ENCODE results near the gene RGS6.

RGS6 gene

GRCh38 chr14:71988476-71988875 is 56.2 kb downstream of the RGS6 start:
- CTCF ChIA-PET: no interaction called here
- no peak overlapping the region for H3K27ac ChIP-seq (ENCODE audit: insufficient read depth in 1 of 2, low read depth in 1 of 2, low read length in 2 of 2, poor library complexity in 1 of 2, severe bottlenecking in 2 of 2)
- H3K4me1 ChIP-seq (ENCODE audit: control extremely low read depth in 1 of 4, control insufficient read depth in 4 of 4, insufficient read depth in 4 of 4, low read length in 3 of 4): no peaks in the 10 kb centered on the region
- WGBS (ENCODE audit: insufficient coverage): 98% methylated on average over 5 of the region's 5 CpGs
- no peaks in the 10 kb centered on the region for H3K27me3 ChIP-seq (replicated peaks in 2 of 5; ENCODE audit: control insufficient read depth in 4 of 5, insufficient read depth in 5 of 5, low read length in 4 of 5)
- no peak for DNase-seq
- POLR2A ChIA-PET: no interaction called here
- H3K36me3 ChIP-seq (ENCODE audit: control insufficient read depth in 4 of 4, insufficient read depth in 4 of 4, low read length in 3 of 4): no peaks in the 10 kb centered on the region
- H3K9me3 ChIP-seq (ENCODE audit: control extremely low read depth in 1 of 5, control insufficient read depth in 4 of 5, insufficient read depth in 2 of 5, low read depth in 1 of 5, low read length in 4 of 5): peaks cover 0 to 2% (median 0%) of the 10 kb centered on the region in 5 experiments
- no peak overlapping the region for H3K4me3 ChIP-seq (ENCODE audit: control insufficient read depth in 1 of 7, extremely low read depth in 1 of 7, insufficient read depth in 4 of 7, low read depth in 2 of 7, low read length in 6 of 7)

- H3K9me3 ChIP-seq (ENCODE audit: control extremely low read depth in 1 of 5, control insufficient read depth in 4 of 5, insufficient read depth in 2 of 5, low read depth in 1 of 5, low read length in 4 of 5): peaks cover 0 to 2% (median 0%) of the 10 kb centered on the region in 5 experiments
- H3K27me3 ChIP-seq (replicated peaks in 2 of 5; ENCODE audit: control insufficient read depth in 4 of 5, insufficient read depth in 5 of 5, low read length in 4 of 5): no peaks in the 10 kb centered on the region
- no peak overlapping the region for H3K4me3 ChIP-seq (ENCODE audit: control insufficient read depth in 1 of 7, extremely low read depth in 1 of 7, insufficient read depth in 4 of 7, low read depth in 2 of 7, low read length in 6 of 7)
- H3K27ac ChIP-seq (ENCODE audit: insufficient read depth in 1 of 2, low read depth in 1 of 2, low read length in 2 of 2, poor library complexity in 1 of 2, severe bottlenecking in 2 of 2): no peak overlapping the region
- no peak for DNase-seq
- H3K36me3 ChIP-seq (ENCODE audit: control insufficient read depth in 4 of 4, insufficient read depth in 4 of 4, low read length in 3 of 4): no peaks in the 10 kb centered on the region
- POLR2A ChIA-PET: no interaction called here
- CTCF ChIA-PET: no interaction called here
- 95% methylated on average over 3 of the region's 3 CpGs for WGBS (ENCODE audit: insufficient coverage)
- H3K4me1 ChIP-seq (ENCODE audit: control extremely low read depth in 1 of 4, control insufficient read depth in 4 of 4, insufficient read depth in 4 of 4, low read length in 3 of 4): no peaks in the 10 kb centered on the region
These were observed 56.7 kb downstream of the RGS6 start for GRCh38 chr14:71988939-71989338.

- Histone ChIP-seq H3K4me1 (ENCODE audit: control extremely low read depth in 1 of 4, control insufficient read depth in 4 of 4, insufficient read depth in 4 of 4, low read length in 3 of 4) (no peaks in the 10 kb centered on the region), H3K27me3 (replicated peaks in 2 of 5; ENCODE audit: control insufficient read depth in 4 of 5, insufficient read depth in 5 of 5, low read length in 4 of 5) (no peaks in the 10 kb centered on the region), H3K36me3 (ENCODE audit: control insufficient read depth in 4 of 4, insufficient read depth in 4 of 4, low read length in 3 of 4) (no peaks in the 10 kb centered on the region), H3K4me3 (ENCODE audit: control insufficient read depth in 1 of 7, extremely low read depth in 1 of 7, insufficient read depth in 4 of 7, low read depth in 2 of 7, low read length in 6 of 7) (no peak overlapping the region), H3K9me3 (ENCODE audit: control extremely low read depth in 1 of 5, control insufficient read depth in 4 of 5, insufficient read depth in 2 of 5, low read depth in 1 of 5, low read length in 4 of 5) (no peaks in the 10 kb centered on the region), H3K27ac (ENCODE audit: insufficient read depth in 1 of 2, low read depth in 1 of 2, low read length in 2 of 2, poor library complexity in 1 of 2, severe bottlenecking in 2 of 2) (no peak overlapping the region)
- 80% methylated on average over 5 of the region's 5 CpGs for WGBS (ENCODE audit: insufficient coverage)
- no peak for DNase-seq
- ChIA-PET POLR2A (no interaction called here), CTCF (no interaction called here)
These were observed 62.2 kb downstream of the RGS6 start for GRCh38 chr14:71994416-71994815.

- WGBS (ENCODE audit: insufficient coverage): 97% methylated on average over 8 of the region's 9 CpGs
- Histone ChIP-seq H3K27ac (ENCODE audit: insufficient read depth in 1 of 2, low read depth in 1 of 2, low read length in 2 of 2, poor library complexity in 1 of 2, severe bottlenecking in 2 of 2) (no peak overlapping the region), H3K4me1 (ENCODE audit: control extremely low read depth in 1 of 4, control insufficient read depth in 4 of 4, insufficient read depth in 4 of 4, low read length in 3 of 4) (no peaks in the 10 kb centered on the region), H3K36me3 (ENCODE audit: control insufficient read depth in 4 of 4, insufficient read depth in 4 of 4, low read length in 3 of 4) (no peaks in the 10 kb centered on the region), H3K9me3 (ENCODE audit: control extremely low read depth in 1 of 5, control insufficient read depth in 4 of 5, insufficient read depth in 2 of 5, low read depth in 1 of 5, low read length in 4 of 5) (peaks cover 0 to 2% (median 0%) of the 10 kb centered on the region in 5 experiments), H3K27me3 (replicated peaks in 2 of 5; ENCODE audit: control insufficient read depth in 4 of 5, insufficient read depth in 5 of 5, low read length in 4 of 5) (no peaks in the 10 kb centered on the region), H3K4me3 (ENCODE audit: control insufficient read depth in 1 of 7, extremely low read depth in 1 of 7, insufficient read depth in 4 of 7, low read depth in 2 of 7, low read length in 6 of 7) (no peak overlapping the region)
- CTCF ChIA-PET: interaction anchor here (1.0 to 1.3 kb wide), 2 partner anchors 10 to 11 kb away, joined by 3 read pairs; no protein-coding TSS in a partner anchor
- no peak for DNase-seq
- POLR2A ChIA-PET: no interaction called here
These were observed 63.5 kb downstream of the RGS6 start for GRCh38 chr14:71995741-71996140.

GRCh38 chr14:71996610-71997009 is 64.4 kb downstream of the RGS6 start:
- peaks cover 0 to 2% (median 0%) of the 10 kb centered on the region in 5 experiments for H3K9me3 ChIP-seq (ENCODE audit: control extremely low read depth in 1 of 5, control insufficient read depth in 4 of 5, insufficient read depth in 2 of 5, low read depth in 1 of 5, low read length in 4 of 5)
- 83% methylated on average over 3 of the region's 3 CpGs for WGBS (ENCODE audit: insufficient coverage)
- CTCF ChIA-PET: no interaction called here
- POLR2A ChIA-PET: no interaction called here
- H3K4me1 ChIP-seq (ENCODE audit: control extremely low read depth in 1 of 4, control insufficient read depth in 4 of 4, insufficient read depth in 4 of 4, low read length in 3 of 4): no peaks in the 10 kb centered on the region
- no peaks in the 10 kb centered on the region for H3K27me3 ChIP-seq (replicated peaks in 2 of 5; ENCODE audit: control insufficient read depth in 4 of 5, insufficient read depth in 5 of 5, low read length in 4 of 5)
- no peak overlapping the region for H3K4me3 ChIP-seq (ENCODE audit: control insufficient read depth in 1 of 7, extremely low read depth in 1 of 7, insufficient read depth in 4 of 7, low read depth in 2 of 7, low read length in 6 of 7)
- H3K36me3 ChIP-seq (ENCODE audit: control insufficient read depth in 4 of 4, insufficient read depth in 4 of 4, low read length in 3 of 4): no peaks in the 10 kb centered on the region
- no peak for DNase-seq
- H3K27ac ChIP-seq (ENCODE audit: insufficient read depth in 1 of 2, low read depth in 1 of 2, low read length in 2 of 2, poor library complexity in 1 of 2, severe bottlenecking in 2 of 2): no peak overlapping the region

- no peaks in the 10 kb centered on the region for H3K36me3 ChIP-seq (ENCODE audit: control insufficient read depth in 4 of 4, insufficient read depth in 4 of 4, low read length in 3 of 4)
- DNase-seq: no peak
- H3K4me1 ChIP-seq (ENCODE audit: control extremely low read depth in 1 of 4, control insufficient read depth in 4 of 4, insufficient read depth in 4 of 4, low read length in 3 of 4): no peaks in the 10 kb centered on the region
- WGBS (ENCODE audit: insufficient coverage): 98% methylated on average over 8 of the region's 9 CpGs
- no peak overlapping the region for H3K27ac ChIP-seq (ENCODE audit: insufficient read depth in 1 of 2, low read depth in 1 of 2, low read length in 2 of 2, poor library complexity in 1 of 2, severe bottlenecking in 2 of 2)
- H3K9me3 ChIP-seq (ENCODE audit: control extremely low read depth in 1 of 5, control insufficient read depth in 4 of 5, insufficient read depth in 2 of 5, low read depth in 1 of 5, low read length in 4 of 5): peaks cover 0 to 2% (median 0%) of the 10 kb centered on the region in 5 experiments
- CTCF ChIA-PET: no interaction called here
- no peak overlapping the region for H3K4me3 ChIP-seq (ENCODE audit: control insufficient read depth in 1 of 7, extremely low read depth in 1 of 7, insufficient read depth in 4 of 7, low read depth in 2 of 7, low read length in 6 of 7)
- H3K27me3 ChIP-seq (replicated peaks in 2 of 5; ENCODE audit: control insufficient read depth in 4 of 5, insufficient read depth in 5 of 5, low read length in 4 of 5): no peaks in the 10 kb centered on the region
- POLR2A ChIA-PET: no interaction called here
These were observed 68.7 kb downstream of the RGS6 start for GRCh38 chr14:72000907-72001306.

- Histone ChIP-seq H3K27ac (ENCODE audit: insufficient read depth in 1 of 2, low read depth in 1 of 2, low read length in 2 of 2, poor library complexity in 1 of 2, severe bottlenecking in 2 of 2) (no peak overlapping the region), H3K4me3 (ENCODE audit: control insufficient read depth in 1 of 7, extremely low read depth in 1 of 7, insufficient read depth in 4 of 7, low read depth in 2 of 7, low read length in 6 of 7) (no peak overlapping the region), H3K36me3 (ENCODE audit: control insufficient read depth in 4 of 4, insufficient read depth in 4 of 4, low read length in 3 of 4) (no peaks in the 10 kb centered on the region), H3K4me1 (ENCODE audit: control extremely low read depth in 1 of 4, control insufficient read depth in 4 of 4, insufficient read depth in 4 of 4, low read length in 3 of 4) (no peaks in the 10 kb centered on the region), H3K9me3 (ENCODE audit: control extremely low read depth in 1 of 5, control insufficient read depth in 4 of 5, insufficient read depth in 2 of 5, low read depth in 1 of 5, low read length in 4 of 5) (peaks cover 0 to 2% (median 0%) of the 10 kb centered on the region in 5 experiments), H3K27me3 (replicated peaks in 2 of 5; ENCODE audit: control insufficient read depth in 4 of 5, insufficient read depth in 5 of 5, low read length in 4 of 5) (no peaks in the 10 kb centered on the region)
- DNase-seq: no peak
- CTCF ChIA-PET: no interaction called here
- WGBS (ENCODE audit: insufficient coverage): 100% methylated on average over 1 of the region's 3 CpGs
- POLR2A ChIA-PET: no interaction called here
These were observed 70.5 kb downstream of the RGS6 start for GRCh38 chr14:72002731-72003130.
